ENCODE results near the gene LRP5. TPM values are rescaled to one million over a fixed set of nuclear protein-coding genes. Genes with fewer than 3 reads are reported as not detected.

Gene LRP5
- total and polyA plus RNA-seq, 2 experiments from 2014 or later, result 26.9 to 51.1 TPM

DNA sequence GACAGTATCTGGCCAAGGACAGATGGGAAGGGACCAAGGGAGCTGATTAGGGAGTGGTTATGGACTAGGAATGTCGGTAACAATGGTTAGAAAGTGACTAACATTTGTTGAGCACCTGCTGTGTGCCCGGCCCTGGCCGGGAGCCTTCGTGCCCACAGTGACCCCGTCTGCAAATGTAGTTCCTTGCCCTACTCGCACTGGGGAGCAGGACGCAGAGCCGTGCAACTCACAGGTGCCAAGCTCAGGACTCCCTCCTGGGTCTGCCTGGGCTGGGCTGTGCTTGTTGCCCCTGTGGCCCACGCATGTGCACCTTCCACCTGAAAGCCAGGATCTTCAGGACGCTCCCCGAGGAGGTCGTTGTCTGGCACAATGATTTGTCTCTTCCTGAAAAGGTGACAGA, 91.4 kb downstream of the LRP5 start (continued):
- TF ChIP-seq, protein P1, sequence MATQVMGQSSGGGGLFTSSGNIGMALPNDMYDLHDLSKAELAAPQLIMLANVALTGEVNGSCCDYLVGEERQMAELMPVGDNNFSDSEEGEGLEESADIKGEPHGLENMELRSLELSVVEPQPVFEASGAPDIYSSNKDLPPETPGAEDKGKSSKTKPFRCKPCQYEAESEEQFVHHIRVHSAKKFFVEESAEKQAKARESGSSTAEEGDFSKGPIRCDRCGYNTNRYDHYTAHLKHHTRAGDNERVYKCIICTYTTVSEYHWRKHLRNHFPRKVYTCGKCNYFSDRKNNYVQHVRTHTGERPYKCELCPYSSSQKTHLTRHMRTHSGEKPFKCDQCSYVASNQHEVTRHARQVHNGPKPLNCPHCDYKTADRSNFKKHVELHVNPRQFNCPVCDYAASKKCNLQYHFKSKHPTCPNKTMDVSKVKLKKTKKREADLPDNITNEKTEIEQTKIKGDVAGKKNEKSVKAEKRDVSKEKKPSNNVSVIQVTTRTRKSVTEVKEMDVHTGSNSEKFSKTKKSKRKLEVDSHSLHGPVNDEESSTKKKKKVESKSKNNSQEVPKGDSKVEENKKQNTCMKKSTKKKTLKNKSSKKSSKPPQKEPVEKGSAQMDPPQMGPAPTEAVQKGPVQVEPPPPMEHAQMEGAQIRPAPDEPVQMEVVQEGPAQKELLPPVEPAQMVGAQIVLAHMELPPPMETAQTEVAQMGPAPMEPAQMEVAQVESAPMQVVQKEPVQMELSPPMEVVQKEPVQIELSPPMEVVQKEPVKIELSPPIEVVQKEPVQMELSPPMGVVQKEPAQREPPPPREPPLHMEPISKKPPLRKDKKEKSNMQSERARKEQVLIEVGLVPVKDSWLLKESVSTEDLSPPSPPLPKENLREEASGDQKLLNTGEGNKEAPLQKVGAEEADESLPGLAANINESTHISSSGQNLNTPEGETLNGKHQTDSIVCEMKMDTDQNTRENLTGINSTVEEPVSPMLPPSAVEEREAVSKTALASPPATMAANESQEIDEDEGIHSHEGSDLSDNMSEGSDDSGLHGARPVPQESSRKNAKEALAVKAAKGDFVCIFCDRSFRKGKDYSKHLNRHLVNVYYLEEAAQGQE (IDR thresholded peaks at IDR 0.05; ENCODE audit: unreplicated experiment), result no peak
- TF ChIP-seq ZNF331 (CRISPR knock-in tag; IDR thresholded peaks at IDR 0.05; ENCODE audit: low read depth), result no peak
- no peak for TF ChIP-seq NANOG (IDR thresholded peaks at IDR 0.05; ENCODE audit: borderline replicate concordance)
- no peak for TF ChIP-seq STAT1 (IDR thresholded peaks at IDR 0.05; ENCODE audit: unreplicated experiment)
- no peak for TF ChIP-seq JUNB (IDR thresholded peaks at IDR 0.05; ENCODE audit: unreplicated experiment)

DNA sequence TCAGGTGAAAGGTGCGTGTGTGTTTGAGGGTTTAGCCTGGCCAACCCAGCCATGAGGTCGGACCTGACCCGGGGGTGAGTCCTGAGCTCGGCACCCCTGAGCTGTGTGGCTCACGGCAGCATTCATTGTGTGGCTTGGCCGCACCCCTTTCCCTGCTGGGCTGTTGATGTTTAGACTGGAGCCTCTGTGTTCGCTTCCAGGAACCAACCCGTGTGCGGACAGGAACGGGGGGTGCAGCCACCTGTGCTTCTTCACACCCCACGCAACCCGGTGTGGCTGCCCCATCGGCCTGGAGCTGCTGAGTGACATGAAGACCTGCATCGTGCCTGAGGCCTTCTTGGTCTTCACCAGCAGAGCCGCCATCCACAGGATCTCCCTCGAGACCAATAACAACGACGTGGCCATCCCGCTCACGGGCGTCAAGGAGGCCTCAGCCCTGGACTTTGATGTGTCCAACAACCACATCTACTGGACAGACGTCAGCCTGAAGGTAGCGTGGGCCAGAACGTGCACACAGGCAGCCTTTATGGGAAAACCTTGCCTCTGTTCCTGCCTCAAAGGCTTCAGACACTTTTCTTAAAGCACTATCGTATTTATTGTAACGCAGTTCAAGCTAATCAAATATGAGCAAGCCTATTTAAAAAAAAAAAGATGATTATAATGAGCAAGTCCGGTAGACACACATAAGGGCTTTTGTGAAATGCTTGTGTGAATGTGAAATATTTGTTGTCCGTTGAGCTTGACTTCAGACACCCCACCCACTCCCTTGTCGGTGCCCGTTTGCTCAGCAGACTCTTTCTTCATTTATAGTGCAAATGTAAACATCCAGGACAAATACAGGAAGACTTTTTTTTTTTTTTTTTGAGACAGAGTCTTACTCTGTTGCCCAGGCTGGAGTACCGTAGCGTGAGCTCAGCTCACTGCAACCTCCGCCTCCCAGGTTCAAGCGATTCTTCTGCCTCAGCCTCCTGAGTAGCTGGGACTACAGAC, 94.2 kb downstream of the LRP5 start:
- Histone ChIP-seq H3K4me2 (no peak overlapping the region), H3K9me2 (ENCODE audit: insufficient read depth) (no peaks in the 10 kb centered on the region), H3K79me2 (replicated peaks; ENCODE audit: insufficient read depth) (no peaks in the 10 kb centered on the region), H3K27ac (ENCODE audit: low read depth) (no peak overlapping the region), H2AFZ (no peak overlapping the region), H4K20me1 (replicated peaks; ENCODE audit: insufficient read depth) (no peaks in the 10 kb centered on the region), H3F3A (replicated peaks; ENCODE audit: low read depth) (no peaks in the 10 kb centered on the region), H3K4me1 (ENCODE audit: insufficient read depth) (no peaks in the 10 kb centered on the region), H3K4me3 (no peak overlapping the region), H3K36me3 (ENCODE audit: insufficient read depth) (peaks cover 5% of the 10 kb centered on the region), H3K27me3 (ENCODE audit: insufficient read depth) (no peaks in the 10 kb centered on the region)
- H3K27ac Mint-ChIP-seq, result no peak overlapping the region
- H3K4me3 Mint-ChIP-seq, result no peak overlapping the region
- H3K27me3 Mint-ChIP-seq (ENCODE audit: insufficient read depth, low read depth, poor library complexity), result peaks cover 7% of the 10 kb centered on the region
- ATAC-seq (peak; percentile 25), DNase-seq (ENCODE audit: low spot score) (no peak)
- no peaks in the 10 kb centered on the region for H3K9me3 Mint-ChIP-seq
- H3K4me1 Mint-ChIP-seq, result no peaks in the 10 kb centered on the region
- peaks cover 48% of the 10 kb centered on the region for H3K36me3 Mint-ChIP-seq (ENCODE audit: low read depth)
- TF ChIP-seq EZH2 (IDR thresholded peaks at IDR 0.05; ENCODE audit: low read depth, unreplicated experiment) (no peak), ZNF114 (CRISPR knock-in tag; IDR thresholded peaks at IDR 0.05) (no peak), JUNB (IDR thresholded peaks at IDR 0.05; ENCODE audit: unreplicated experiment) (no peak), NANOG (IDR thresholded peaks at IDR 0.05; ENCODE audit: borderline replicate concordance) (no peak), ZNF331 (CRISPR knock-in tag; IDR thresholded peaks at IDR 0.05; ENCODE audit: low read depth) (no peak), STAT1 (IDR thresholded peaks at IDR 0.05; ENCODE audit: unreplicated experiment) (no peak), EZH2phosphoT487 (IDR thresholded peaks at IDR 0.05; ENCODE audit: unreplicated experiment) (no peak), CREB1 (CRISPR knock-in tag; IDR thresholded peaks at IDR 0.05; ENCODE audit: low read depth) (no peak)
- TF ChIP-seq, protein P2, sequence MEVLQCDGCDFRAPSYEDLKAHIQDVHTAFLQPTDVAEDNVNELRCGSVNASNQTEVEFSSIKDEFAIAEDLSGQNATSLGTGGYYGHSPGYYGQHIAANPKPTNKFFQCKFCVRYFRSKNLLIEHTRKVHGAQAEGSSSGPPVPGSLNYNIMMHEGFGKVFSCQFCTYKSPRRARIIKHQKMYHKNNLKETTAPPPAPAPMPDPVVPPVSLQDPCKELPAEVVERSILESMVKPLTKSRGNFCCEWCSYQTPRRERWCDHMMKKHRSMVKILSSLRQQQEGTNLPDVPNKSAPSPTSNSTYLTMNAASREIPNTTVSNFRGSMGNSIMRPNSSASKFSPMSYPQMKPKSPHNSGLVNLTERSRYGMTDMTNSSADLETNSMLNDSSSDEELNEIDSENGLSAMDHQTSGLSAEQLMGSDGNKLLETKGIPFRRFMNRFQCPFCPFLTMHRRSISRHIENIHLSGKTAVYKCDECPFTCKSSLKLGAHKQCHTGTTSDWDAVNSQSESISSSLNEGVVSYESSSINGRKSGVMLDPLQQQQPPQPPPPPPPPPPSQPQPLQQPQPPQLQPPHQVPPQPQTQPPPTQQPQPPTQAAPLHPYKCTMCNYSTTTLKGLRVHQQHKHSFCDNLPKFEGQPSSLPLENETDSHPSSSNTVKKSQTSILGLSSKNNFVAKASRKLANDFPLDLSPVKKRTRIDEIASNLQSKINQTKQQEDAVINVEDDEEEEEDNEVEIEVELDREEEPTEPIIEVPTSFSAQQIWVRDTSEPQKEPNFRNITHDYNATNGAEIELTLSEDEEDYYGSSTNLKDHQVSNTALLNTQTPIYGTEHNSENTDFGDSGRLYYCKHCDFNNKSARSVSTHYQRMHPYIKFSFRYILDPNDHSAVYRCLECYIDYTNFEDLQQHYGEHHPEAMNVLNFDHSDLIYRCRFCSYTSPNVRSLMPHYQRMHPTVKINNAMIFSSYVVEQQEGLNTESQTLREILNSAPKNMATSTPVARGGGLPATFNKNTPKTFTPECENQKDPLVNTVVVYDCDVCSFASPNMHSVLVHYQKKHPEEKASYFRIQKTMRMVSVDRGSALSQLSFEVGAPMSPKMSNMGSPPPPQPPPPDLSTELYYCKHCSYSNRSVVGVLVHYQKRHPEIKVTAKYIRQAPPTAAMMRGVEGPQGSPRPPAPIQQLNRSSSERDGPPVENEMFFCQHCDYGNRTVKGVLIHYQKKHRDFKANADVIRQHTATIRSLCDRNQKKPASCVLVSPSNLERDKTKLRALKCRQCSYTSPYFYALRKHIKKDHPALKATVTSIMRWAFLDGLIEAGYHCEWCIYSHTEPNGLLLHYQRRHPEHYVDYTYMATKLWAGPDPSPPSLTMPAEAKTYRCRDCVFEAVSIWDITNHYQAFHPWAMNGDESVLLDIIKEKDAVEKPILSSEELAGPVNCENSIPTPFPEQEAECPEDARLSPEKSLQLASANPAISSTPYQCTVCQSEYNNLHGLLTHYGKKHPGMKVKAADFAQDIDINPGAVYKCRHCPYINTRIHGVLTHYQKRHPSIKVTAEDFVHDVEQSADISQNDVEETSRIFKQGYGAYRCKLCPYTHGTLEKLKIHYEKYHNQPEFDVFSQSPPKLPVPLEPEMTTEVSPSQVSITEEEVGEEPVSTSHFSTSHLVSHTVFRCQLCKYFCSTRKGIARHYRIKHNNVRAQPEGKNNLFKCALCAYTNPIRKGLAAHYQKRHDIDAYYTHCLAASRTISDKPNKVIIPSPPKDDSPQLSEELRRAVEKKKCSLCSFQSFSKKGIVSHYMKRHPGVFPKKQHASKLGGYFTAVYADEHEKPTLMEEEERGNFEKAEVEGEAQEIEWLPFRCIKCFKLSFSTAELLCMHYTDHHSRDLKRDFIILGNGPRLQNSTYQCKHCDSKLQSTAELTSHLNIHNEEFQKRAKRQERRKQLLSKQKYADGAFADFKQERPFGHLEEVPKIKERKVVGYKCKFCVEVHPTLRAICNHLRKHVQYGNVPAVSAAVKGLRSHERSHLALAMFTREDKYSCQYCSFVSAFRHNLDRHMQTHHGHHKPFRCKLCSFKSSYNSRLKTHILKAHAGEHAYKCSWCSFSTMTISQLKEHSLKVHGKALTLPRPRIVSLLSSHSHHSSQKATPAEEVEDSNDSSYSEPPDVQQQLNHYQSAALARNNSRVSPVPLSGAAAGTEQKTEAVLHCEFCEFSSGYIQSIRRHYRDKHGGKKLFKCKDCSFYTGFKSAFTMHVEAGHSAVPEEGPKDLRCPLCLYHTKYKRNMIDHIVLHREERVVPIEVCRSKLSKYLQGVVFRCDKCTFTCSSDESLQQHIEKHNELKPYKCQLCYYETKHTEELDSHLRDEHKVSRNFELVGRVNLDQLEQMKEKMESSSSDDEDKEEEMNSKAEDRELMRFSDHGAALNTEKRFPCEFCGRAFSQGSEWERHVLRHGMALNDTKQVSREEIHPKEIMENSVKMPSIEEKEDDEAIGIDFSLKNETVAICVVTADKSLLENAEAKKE (CRISPR knock-in tag; IDR thresholded peaks at IDR 0.05), result no peak
- TF ChIP-seq, protein P3, sequence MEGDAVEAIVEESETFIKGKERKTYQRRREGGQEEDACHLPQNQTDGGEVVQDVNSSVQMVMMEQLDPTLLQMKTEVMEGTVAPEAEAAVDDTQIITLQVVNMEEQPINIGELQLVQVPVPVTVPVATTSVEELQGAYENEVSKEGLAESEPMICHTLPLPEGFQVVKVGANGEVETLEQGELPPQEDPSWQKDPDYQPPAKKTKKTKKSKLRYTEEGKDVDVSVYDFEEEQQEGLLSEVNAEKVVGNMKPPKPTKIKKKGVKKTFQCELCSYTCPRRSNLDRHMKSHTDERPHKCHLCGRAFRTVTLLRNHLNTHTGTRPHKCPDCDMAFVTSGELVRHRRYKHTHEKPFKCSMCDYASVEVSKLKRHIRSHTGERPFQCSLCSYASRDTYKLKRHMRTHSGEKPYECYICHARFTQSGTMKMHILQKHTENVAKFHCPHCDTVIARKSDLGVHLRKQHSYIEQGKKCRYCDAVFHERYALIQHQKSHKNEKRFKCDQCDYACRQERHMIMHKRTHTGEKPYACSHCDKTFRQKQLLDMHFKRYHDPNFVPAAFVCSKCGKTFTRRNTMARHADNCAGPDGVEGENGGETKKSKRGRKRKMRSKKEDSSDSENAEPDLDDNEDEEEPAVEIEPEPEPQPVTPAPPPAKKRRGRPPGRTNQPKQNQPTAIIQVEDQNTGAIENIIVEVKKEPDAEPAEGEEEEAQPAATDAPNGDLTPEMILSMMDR (conservative IDR thresholded peaks at IDR 0.05; ENCODE audit: low read depth in 2 of 2), result no peak
